D721Med (cell line): ENCODE measurements around the gene DCUN1D5.

Source experiments
- DNase-seq: peaks from one replicate; pipeline ENCODE4 v3.0.0; 2011; ENCODE audit warnings: low spot score; ENCODE audit not compliant: insufficient read length
- FAIRE-seq: peaks from 2 replicates; lab custom pipeline; 2011; peaks lifted over from hg19 to GRCh38; lab: Jason Lieb, UNC
- CTCF ChIP-seq: IDR thresholded peaks from 2 replicates; pipeline ENCODE4 v1.5.1; 2012; ENCODE audit warnings: mild to moderate bottlenecking, control low read depth; ENCODE audit not compliant: insufficient read depth; ENCODE audit errors: missing control alignments

DCUN1D5 gene

GRCh38 chr11:103108933-103109817 is 17.2 kb upstream of the DCUN1D5 start, which contains the start of gene DYNC2H1:
DYNC2H1 (plus strand) TSS chr11:103109426; CDS start chr11:103109575, 149 bp downstream.
- peak; percentile 51 for TF ChIP-seq CTCF
- DNase-seq (peak; percentile 51), FAIRE-seq (no peak)

- DNase-seq, result no peak
- no peak for FAIRE-seq
- TF ChIP-seq CTCF, result no peak
Observed at GRCh38 chr11:103097279-103097678, 5.3 kb upstream of the DCUN1D5 start.

GRCh38 chr11:103091064-103091800 is 728 bp downstream of the DCUN1D5 start:
- DNase-seq (no peak), FAIRE-seq (no peak)
- TF ChIP-seq CTCF, result no peak

- no peak for TF ChIP-seq CTCF
- FAIRE-seq (peak; percentile 67), DNase-seq (no peak)
Observed at GRCh38 chr11:103086461-103086860, 5.5 kb downstream of the DCUN1D5 start.

GRCh38 chr11:103085758-103086365 is 6.1 kb downstream of the DCUN1D5 start:
- FAIRE-seq (peak; percentile 44), DNase-seq (no peak)
- TF ChIP-seq CTCF, result no peak

- FAIRE-seq (no peak), DNase-seq (no peak)
- TF ChIP-seq CTCF, result no peak
Observed at GRCh38 chr11:103079833-103080232, 12.1 kb downstream of the DCUN1D5 start.
